ENCODE data around the gene TANGO2.

Gene TANGO2

GRCh38 chr22:19974935-19975706 is 45.8 kb upstream of the TANGO2 start:
- Histone ChIP-seq H3K4me2 (ENCODE audit: insufficient read depth, low read length) (no peak overlapping the region), H3K9ac (ENCODE audit: low read depth, low read length) (no peak overlapping the region), H3K36me3 (ENCODE audit: insufficient read depth, low read length) (peaks cover 7% of the 10 kb centered on the region; the same call in 1 of the 2 replicates), H3K9me3 (ENCODE audit: insufficient read depth, low read length, severe bottlenecking) (no peaks in the 10 kb centered on the region), H3K27me3 (ENCODE audit: insufficient read depth, low read length, poor library complexity) (no peaks in the 10 kb centered on the region), H3K4me1 (ENCODE audit: insufficient read depth, low read length) (peaks cover 10% of the 10 kb centered on the region), H3K27ac (ENCODE audit: low read length) (peak overlapping the region; percentile 7; the same call in 1 of the 2 replicates), H3K79me2 (ENCODE audit: insufficient read depth, low read length) (no peaks in the 10 kb centered on the region), H2AFZ (ENCODE audit: low read depth, low read length) (no peak overlapping the region; the same call in 1 of the 2 replicates), H4K20me1 (ENCODE audit: insufficient read depth, low read length) (peaks cover 11% of the 10 kb centered on the region), H3K4me3 (ENCODE audit: low read depth in 1 of 2, low read length in 2 of 2) (no peak overlapping the region)
- DNase-seq = no peak
- no peak for ATAC-seq (ENCODE audit: insufficient read depth, low read depth)
- TF ChIP-seq CTCF (IDR thresholded peaks at IDR 0.05; ENCODE audit: borderline replicate concordance, extremely low read depth, low read length, poor library complexity, severe bottlenecking) (no peak), EZH2 (IDR thresholded peaks at IDR 0.05; ENCODE audit: borderline replicate concordance, low read depth, low read length, severe bottlenecking) (no peak)

GRCh38 chr22:19975707-19976035 is 45.2 kb upstream of the TANGO2 start:
- Histone ChIP-seq H3K27ac (ENCODE audit: low read length) (no peak overlapping the region), H3K9ac (ENCODE audit: low read depth, low read length) (no peak overlapping the region)

GRCh38 chr22:19976671-19977070 is 44.2 kb upstream of the TANGO2 start:
- H3K4me2 ChIP-seq (ENCODE audit: insufficient read depth, low read length) = no peak overlapping the region
- no peak overlapping the region for H3K27ac ChIP-seq (ENCODE audit: low read length)
- H3K4me3 ChIP-seq (ENCODE audit: low read depth in 1 of 2, low read length in 2 of 2) = no peak overlapping the region
- H2AFZ ChIP-seq (ENCODE audit: low read depth, low read length) = no peak overlapping the region
- H3K9me3 ChIP-seq (ENCODE audit: insufficient read depth, low read length, severe bottlenecking) = no peaks in the 10 kb centered on the region
- DNase-seq (no peak), ATAC-seq (ENCODE audit: insufficient read depth, low read depth) (no peak)
- H3K4me1 ChIP-seq (ENCODE audit: insufficient read depth, low read length) = peaks cover 10% of the 10 kb centered on the region
- no peaks in the 10 kb centered on the region for H3K79me2 ChIP-seq (ENCODE audit: insufficient read depth, low read length)
- H3K36me3 ChIP-seq (ENCODE audit: insufficient read depth, low read length) = no peaks in the 10 kb centered on the region
- H3K27me3 ChIP-seq (ENCODE audit: insufficient read depth, low read length, poor library complexity) = no peaks in the 10 kb centered on the region
- no peak overlapping the region for H3K9ac ChIP-seq (ENCODE audit: low read depth, low read length)
- TF ChIP-seq CTCF (IDR thresholded peaks at IDR 0.05; ENCODE audit: borderline replicate concordance, extremely low read depth, low read length, poor library complexity, severe bottlenecking) (no peak), EZH2 (IDR thresholded peaks at IDR 0.05; ENCODE audit: borderline replicate concordance, low read depth, low read length, severe bottlenecking) (no peak)
- H4K20me1 ChIP-seq (ENCODE audit: insufficient read depth, low read length) = peaks cover 4% of the 10 kb centered on the region; the same call in 1 of the 2 replicates

More at GRCh38 chr22:19975707-19976035, 45.2 kb upstream of the TANGO2 start:
- Histone ChIP-seq H4K20me1 (ENCODE audit: insufficient read depth, low read length) (peaks cover 10% of the 10 kb centered on the region), H3K79me2 (ENCODE audit: insufficient read depth, low read length) (no peaks in the 10 kb centered on the region), H3K36me3 (ENCODE audit: insufficient read depth, low read length) (peaks cover 5% of the 10 kb centered on the region; the same call in 1 of the 2 replicates), H3K9me3 (ENCODE audit: insufficient read depth, low read length, severe bottlenecking) (no peaks in the 10 kb centered on the region), H3K4me3 (ENCODE audit: low read depth in 1 of 2, low read length in 2 of 2) (no peak overlapping the region), H3K4me1 (ENCODE audit: insufficient read depth, low read length) (peaks cover 10% of the 10 kb centered on the region), H2AFZ (ENCODE audit: low read depth, low read length) (no peak overlapping the region), H3K27me3 (ENCODE audit: insufficient read depth, low read length, poor library complexity) (no peaks in the 10 kb centered on the region), H3K4me2 (ENCODE audit: insufficient read depth, low read length) (no peak overlapping the region)
- DNase-seq (no peak), ATAC-seq (ENCODE audit: insufficient read depth, low read depth) (no peak)
- TF ChIP-seq CTCF (IDR thresholded peaks at IDR 0.05; ENCODE audit: borderline replicate concordance, extremely low read depth, low read length, poor library complexity, severe bottlenecking) (no peak), EZH2 (IDR thresholded peaks at IDR 0.05; ENCODE audit: borderline replicate concordance, low read depth, low read length, severe bottlenecking) (no peak)
